HUES64 (cell line): ENCODE data around the gene LIMK2. TPM values are rescaled to one million over a fixed set of nuclear protein-coding genes. Genes with fewer than 3 reads are reported as not detected.
"Not testable (repeated sequence)": the region's sequence is repeated elsewhere in the genome, so short reads cannot be mapped to it uniquely, and the experiment has no call there.

Experiments
- H3K27ac ChIP-seq: 2 replicates; pipeline ENCODE4 v1.7.0; 2013; ENCODE audit warnings: low read depth, low read length, inconsistent platforms
- H3K27me3 ChIP-seq: 2 replicates; pipeline ENCODE4 v1.6.1; 2013; ENCODE audit warnings: mild to moderate bottlenecking, low read length; ENCODE audit not compliant: insufficient read depth
- H3K36me3 ChIP-seq: 2 replicates; pipeline ENCODE4 v1.6.1; 2013; ENCODE audit warnings: mild to moderate bottlenecking, low read length; ENCODE audit not compliant: insufficient read depth
- H3K4me1 ChIP-seq: 2 replicates; pipeline ENCODE4 v1.6.1; 2013; ENCODE audit warnings: mild to moderate bottlenecking, low read length, moderate library complexity; ENCODE audit not compliant: insufficient read depth
- H3K4me3 ChIP-seq: 2 replicates; pipeline ENCODE4 v1.5.1; 2013; ENCODE audit warnings: mild to moderate bottlenecking, low read length, moderate library complexity
- H3K9ac ChIP-seq: 2 replicates; pipeline ENCODE4 v1.6.1; 2013; ENCODE audit warnings: mild to moderate bottlenecking, low read depth, low read length
- H3K9me3 ChIP-seq: 2 replicates; pipeline ENCODE4 v1.6.1; 2013; ENCODE audit warnings: low read depth, low read length; ENCODE audit not compliant: insufficient read depth
- WGBS: fragments of 150-250, 120-280 bp; methylation state at CpG from one replicate; pipeline ENCODE4 v1.1.7; 2013; ENCODE audit warnings: missing lambda C conversion rate; 5-methylcytosine and 5-hydroxymethylcytosine counted together
- polyA plus RNA-seq, 2 experiments: library from polyadenylated mRNA; stranded (reverse); fragments of 50-300 nt; gene quantifications; one replicate each; pipeline ENCODE4 v1.2.3, GENCODE V29; 2013

The LIMK2 gene
- polyA plus RNA-seq (2013, experiment 1 of 2) = 25.4 TPM
- polyA plus RNA-seq (2013, experiment 2 of 2) = 18.7 TPM

GRCh38 chr22:31211862-31212730 is at the start of gene LIMK2:
Gene LIMK2 (plus strand): TSS chr22:31212298. CDS start chr22:31212409, 111 bp downstream.
- Histone ChIP-seq H3K27ac (peak within 1 kb of the TSS; percentile 68), H3K9ac (peak within 1 kb of the TSS; percentile 87), H3K4me3 (peak within 1 kb of the TSS; percentile 73), H3K27me3 (no peaks in the 10 kb centered on the region), H3K36me3 (0 out of 2 replicates have a peak, but pooled peaks cover 4% of the 10 kb centered on the region), H3K9me3 (no peaks in the 10 kb centered on the region), H3K4me1 (peaks cover 10% of the 10 kb centered on the region; the same call in 1 of the 2 replicates)
- whole genome bisulfite sequencing = 2% methylated on average over 59 of the region's 64 CpGs

DNA sequence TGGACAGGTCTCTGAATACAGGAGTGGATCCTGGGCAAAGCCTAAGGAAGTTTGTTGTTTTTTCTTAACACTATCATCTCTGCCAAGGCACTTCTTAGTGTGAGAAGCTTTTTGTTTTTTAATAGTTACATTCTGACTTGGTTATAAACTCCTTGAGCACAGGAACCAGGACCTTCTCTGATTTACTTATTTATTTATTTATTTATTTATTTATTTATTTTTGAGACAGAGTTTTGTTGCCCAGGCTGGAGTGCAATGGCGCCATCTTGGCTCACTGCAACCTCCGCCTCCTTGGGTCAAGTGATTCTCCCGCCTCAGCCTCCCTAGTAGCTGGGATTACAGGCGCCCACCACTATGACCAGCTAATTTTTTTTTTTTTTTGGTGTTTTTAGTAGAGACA is 41.1 kb upstream of the LIMK2 start:
- Histone ChIP-seq H3K27me3 (no peaks in the 10 kb centered on the region), H3K4me1 (no peaks in the 10 kb centered on the region), H3K4me3 (no peak overlapping the region), H3K9me3 (no peaks in the 10 kb centered on the region), H3K9ac (no peak overlapping the region), H3K27ac (no peak overlapping the region), H3K36me3 (peaks cover 9% of the 10 kb centered on the region; the same call in 1 of the 2 replicates)
- WGBS = 98% methylated on average over 4 of the region's 4 CpGs

DNA sequence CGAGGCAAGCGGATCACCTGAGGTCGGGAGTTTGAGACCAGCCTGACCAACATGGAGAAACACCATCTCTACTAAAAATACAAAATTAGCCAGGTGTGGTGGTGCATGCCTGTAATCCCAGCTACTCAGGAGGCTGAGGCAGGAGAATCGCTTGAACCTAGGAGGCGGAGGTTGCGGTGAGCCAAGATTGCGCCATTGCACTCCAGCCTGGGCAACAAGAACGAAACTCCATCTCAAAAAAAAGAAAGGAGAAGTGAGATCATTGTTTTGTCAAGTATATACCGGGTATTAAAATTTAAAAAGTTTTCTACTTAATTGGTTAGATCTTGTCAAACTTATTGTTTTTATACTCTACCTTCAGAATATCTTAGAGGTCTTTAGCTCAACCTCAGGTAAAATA is 40.4 kb upstream of the LIMK2 start:
- H3K4me3 ChIP-seq, H3K36me3 ChIP-seq, H3K27ac ChIP-seq, H3K4me1 ChIP-seq, H3K9ac ChIP-seq, H3K9me3 ChIP-seq, H3K27me3 ChIP-seq: not testable (repeated sequence)
- 98% methylated on average over 7 of the region's 9 CpGs for WGBS

DNA sequence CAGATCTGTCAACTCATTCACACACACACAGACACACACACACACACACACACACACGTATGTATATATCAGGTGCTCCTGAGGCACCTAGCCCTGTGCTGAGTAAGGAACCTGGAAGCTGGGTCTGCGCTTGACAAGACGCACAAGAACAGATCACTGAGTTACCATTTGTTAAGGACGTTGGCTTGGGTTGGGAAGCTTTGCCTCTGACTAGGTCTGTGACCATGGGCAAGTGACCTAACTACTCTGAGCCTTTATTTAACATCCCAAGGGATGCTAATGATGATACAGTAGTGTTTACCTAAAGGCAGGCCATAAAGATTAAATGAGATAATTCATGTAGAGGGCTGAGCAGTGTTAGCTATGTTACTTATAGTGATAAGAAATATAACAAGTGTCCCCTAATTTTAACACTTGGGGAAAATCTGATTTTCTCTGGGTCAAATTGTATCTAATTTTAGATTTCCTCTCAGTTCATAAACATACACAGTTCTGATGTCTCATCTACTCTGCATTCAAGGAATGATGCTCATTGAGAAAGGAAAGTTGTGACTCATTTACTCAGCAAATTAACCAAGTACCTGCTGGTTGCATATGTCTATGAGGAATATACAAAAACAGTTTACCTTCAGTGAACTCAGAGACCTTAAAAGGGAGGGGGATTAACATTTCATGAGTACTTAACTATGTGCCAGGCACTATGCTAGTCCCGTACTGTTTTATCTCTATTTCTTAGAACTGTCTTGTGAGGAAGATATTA is 38.5 kb upstream of the LIMK2 start:
- Histone ChIP-seq H3K9ac (no peak overlapping the region), H3K36me3 (no peaks in the 10 kb centered on the region)

DNA sequence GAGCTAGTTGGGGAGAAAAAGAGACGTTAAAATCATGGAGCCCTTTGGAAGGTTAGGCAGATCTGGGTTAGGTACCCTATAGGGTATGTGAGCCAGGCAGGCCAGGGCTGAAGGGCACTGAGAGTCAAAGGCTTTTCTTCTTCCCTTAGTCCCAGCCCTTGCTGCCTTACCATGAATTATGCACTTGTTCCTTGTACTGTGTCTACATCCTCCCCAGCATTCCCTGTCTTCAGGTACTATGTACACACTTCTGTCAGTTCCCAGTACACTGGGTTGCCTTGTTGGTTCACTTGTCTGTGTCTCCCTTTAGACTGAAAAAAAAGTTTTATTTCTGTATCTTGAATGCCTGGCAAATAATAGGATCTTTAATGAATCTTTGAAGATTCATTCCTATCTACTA is 35.2 kb upstream of the LIMK2 start:
- no peaks in the 10 kb centered on the region for H3K4me1 ChIP-seq
- no peak overlapping the region for H3K27ac ChIP-seq
- no peak overlapping the region for H3K4me3 ChIP-seq
- no peaks in the 10 kb centered on the region for H3K9me3 ChIP-seq
- no peaks in the 10 kb centered on the region for H3K36me3 ChIP-seq
- WGBS = 95% methylated on average over 1 of the region's 1 CpG
- H3K9ac ChIP-seq = no peak overlapping the region
- no peaks in the 10 kb centered on the region for H3K27me3 ChIP-seq

More for the DNA sequence above, 38.5 kb upstream of the LIMK2 start:
- Histone ChIP-seq H3K9me3 (no peaks in the 10 kb centered on the region), H3K4me1 (no peaks in the 10 kb centered on the region), H3K27ac (no peak overlapping the region), H3K4me3 (no peak overlapping the region), H3K27me3 (no peaks in the 10 kb centered on the region)
- 87% methylated on average over 5 of the region's 5 CpGs for WGBS

- H3K27ac ChIP-seq = no peak overlapping the region
- no peaks in the 10 kb centered on the region; the same call in 1 of the 2 replicates for H3K36me3 ChIP-seq
- no peaks in the 10 kb centered on the region for H3K27me3 ChIP-seq
- H3K9ac ChIP-seq = no peak overlapping the region
- no peaks in the 10 kb centered on the region for H3K9me3 ChIP-seq
- H3K4me3 ChIP-seq = no peak overlapping the region
- WGBS = 93% methylated on average over 6 of the region's 6 CpGs
- no peaks in the 10 kb centered on the region for H3K4me1 ChIP-seq
Observed at GRCh38 chr22:31177420-31178162, 34.5 kb upstream of the LIMK2 start.

DNA sequence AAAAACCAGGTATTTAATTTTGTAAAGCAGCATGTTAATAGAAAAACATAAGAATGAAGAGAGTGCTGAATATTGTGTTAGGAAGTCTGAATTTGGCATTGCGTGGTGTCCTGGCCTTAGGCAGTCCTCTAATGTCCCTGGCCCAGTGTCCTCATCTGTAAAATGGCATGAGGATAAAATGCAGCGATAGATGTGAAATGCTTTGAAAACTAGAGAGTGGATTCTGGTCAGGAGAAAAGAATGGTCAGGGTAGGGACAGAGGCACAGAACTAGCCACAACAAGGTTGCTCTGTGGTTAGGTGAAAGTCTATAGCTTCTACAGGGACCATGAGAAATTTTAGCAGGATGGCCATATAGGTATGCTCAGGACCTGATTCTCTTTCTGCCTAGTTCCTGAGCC is 33.2 kb upstream of the LIMK2 start:
- H3K9me3 ChIP-seq = no peaks in the 10 kb centered on the region
- no peak overlapping the region for H3K4me3 ChIP-seq
- no peaks in the 10 kb centered on the region for H3K4me1 ChIP-seq
- H3K27ac ChIP-seq = no peak overlapping the region
- H3K36me3 ChIP-seq = peaks cover 2% of the 10 kb centered on the region; the same call in 1 of the 2 replicates
- H3K9ac ChIP-seq = no peak overlapping the region
- H3K27me3 ChIP-seq = no peaks in the 10 kb centered on the region
- WGBS = 97% methylated on average over 2 of the region's 2 CpGs

DNA sequence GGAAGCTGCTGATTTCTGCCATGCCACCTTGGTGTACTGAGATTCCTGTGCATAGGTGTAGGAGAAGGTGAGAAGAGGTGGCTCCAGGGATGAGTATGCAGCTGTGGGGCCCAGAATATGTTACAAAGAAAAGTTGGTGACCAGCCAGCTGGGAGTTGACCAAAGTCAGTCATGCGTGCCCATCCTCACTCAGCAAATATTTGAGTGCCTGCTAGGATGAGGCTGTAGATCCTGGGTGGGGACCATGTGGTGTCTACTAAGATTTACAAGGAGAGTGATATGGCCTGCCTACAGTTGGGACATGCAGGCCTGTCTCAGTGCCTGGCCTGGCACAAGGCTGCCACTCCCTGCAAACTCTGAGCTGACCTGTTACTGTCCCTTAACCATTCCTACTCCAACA is 32.8 kb upstream of the LIMK2 start:
- 100% methylated on average over 1 of the region's 1 CpG for WGBS
- no peak overlapping the region for H3K27ac ChIP-seq
- H3K4me3 ChIP-seq = no peak overlapping the region

GRCh38 chr22:31184015-31184414 is 28.1 kb upstream of the LIMK2 start:
- Histone ChIP-seq H3K27ac (no peak overlapping the region), H3K36me3 (peaks cover 19% of the 10 kb centered on the region; the same call in 1 of the 2 replicates), H3K27me3 (no peaks in the 10 kb centered on the region), H3K9ac (no peak overlapping the region), H3K9me3 (no peaks in the 10 kb centered on the region), H3K4me1 (no peaks in the 10 kb centered on the region), H3K4me3 (no peak overlapping the region)
- 93% methylated on average over 30 of the region's 30 CpGs for WGBS

More for the DNA sequence above, 32.8 kb upstream of the LIMK2 start:
- H3K4me1 ChIP-seq = no peaks in the 10 kb centered on the region
- peaks cover 2% of the 10 kb centered on the region; the same call in 1 of the 2 replicates for H3K36me3 ChIP-seq
- no peaks in the 10 kb centered on the region for H3K9me3 ChIP-seq
- H3K9ac ChIP-seq = no peak overlapping the region
- no peaks in the 10 kb centered on the region for H3K27me3 ChIP-seq

- Histone ChIP-seq H3K36me3 (peaks cover 19% of the 10 kb centered on the region; the same call in 1 of the 2 replicates), H3K27ac (no peak overlapping the region), H3K9ac (no peak overlapping the region), H3K4me1 (no peaks in the 10 kb centered on the region), H3K4me3 (no peak overlapping the region), H3K27me3 (no peaks in the 10 kb centered on the region), H3K9me3 (no peaks in the 10 kb centered on the region)
- WGBS = 96% methylated on average over 5 of the region's 5 CpGs
Observed at GRCh38 chr22:31185056-31185455, 27.0 kb upstream of the LIMK2 start.
